DMS79 (cell line): ENCODE measurements around the gene KRT36.

Experiments
- DNase-seq: peaks from one replicate; lab custom pipeline; 2025; lab: John Stamatoyannopoulos, UW

Gene KRT36

GRCh38 chr17:41521574-41522261 is 32.0 kb upstream of the KRT36 start:
- no peak for DNase-seq

- peak; percentile 87 for DNase-seq
These were observed 31.3 kb upstream of the KRT36 start for GRCh38 chr17:41520821-41521521.

- peak; percentile 81 for DNase-seq
These were observed 30.0 kb upstream of the KRT36 start for GRCh38 chr17:41519501-41520224.

- peak; percentile 85 for DNase-seq
These were observed 29.2 kb upstream of the KRT36 start, which contains the start of gene KRT15 for GRCh38 chr17:41518789-41519449. Gene KRT15, minus strand, starts transcription at chr17:41518890. Its CDS starts 63 bp downstream, at chr17:41518827.

- no peak for DNase-seq
These were observed 28.3 kb upstream of the KRT36 start for GRCh38 chr17:41518031-41518430.

- DNase-seq: no peak
These were observed 27.1 kb upstream of the KRT36 start for GRCh38 chr17:41516830-41517283.

GRCh38 chr17:41516147-41516829 is 26.6 kb upstream of the KRT36 start:
- DNase-seq: no peak

GRCh38 chr17:41513168-41513547 is 23.4 kb upstream of the KRT36 start:
- no peak for DNase-seq

- DNase-seq: no peak
These were observed 22.9 kb upstream of the KRT36 start for GRCh38 chr17:41512546-41513167.

- no peak for DNase-seq
These were observed 22.0 kb upstream of the KRT36 start for GRCh38 chr17:41511716-41512115.

GRCh38 chr17:41511116-41511515 is 21.4 kb upstream of the KRT36 start:
- DNase-seq: no peak

- no peak for DNase-seq
These were observed 20.7 kb upstream of the KRT36 start for GRCh38 chr17:41510251-41511065.

GRCh38 chr17:41507315-41507880 is 17.7 kb upstream of the KRT36 start:
- DNase-seq: no peak

- no peak for DNase-seq
These were observed 16.4 kb upstream of the KRT36 start for GRCh38 chr17:41505809-41506767.

- DNase-seq: no peak
These were observed 15.5 kb upstream of the KRT36 start, which contains the start of gene KRT13 for GRCh38 chr17:41505007-41505808. Gene KRT13, minus strand, starts transcription at chr17:41505612. Its CDS starts 62 bp downstream, at chr17:41505550.

- DNase-seq: no peak
These were observed 14.7 kb upstream of the KRT36 start for GRCh38 chr17:41504246-41504977.

- DNase-seq: no peak
These were observed 13.5 kb upstream of the KRT36 start for GRCh38 chr17:41503202-41503601.
